ENCODE results near the gene RMI2.
"Not testable (repeated sequence)": the region's sequence is repeated elsewhere in the genome, so short reads cannot be mapped to it uniquely, and the experiment has no call there.

RMI2 gene

DNA sequence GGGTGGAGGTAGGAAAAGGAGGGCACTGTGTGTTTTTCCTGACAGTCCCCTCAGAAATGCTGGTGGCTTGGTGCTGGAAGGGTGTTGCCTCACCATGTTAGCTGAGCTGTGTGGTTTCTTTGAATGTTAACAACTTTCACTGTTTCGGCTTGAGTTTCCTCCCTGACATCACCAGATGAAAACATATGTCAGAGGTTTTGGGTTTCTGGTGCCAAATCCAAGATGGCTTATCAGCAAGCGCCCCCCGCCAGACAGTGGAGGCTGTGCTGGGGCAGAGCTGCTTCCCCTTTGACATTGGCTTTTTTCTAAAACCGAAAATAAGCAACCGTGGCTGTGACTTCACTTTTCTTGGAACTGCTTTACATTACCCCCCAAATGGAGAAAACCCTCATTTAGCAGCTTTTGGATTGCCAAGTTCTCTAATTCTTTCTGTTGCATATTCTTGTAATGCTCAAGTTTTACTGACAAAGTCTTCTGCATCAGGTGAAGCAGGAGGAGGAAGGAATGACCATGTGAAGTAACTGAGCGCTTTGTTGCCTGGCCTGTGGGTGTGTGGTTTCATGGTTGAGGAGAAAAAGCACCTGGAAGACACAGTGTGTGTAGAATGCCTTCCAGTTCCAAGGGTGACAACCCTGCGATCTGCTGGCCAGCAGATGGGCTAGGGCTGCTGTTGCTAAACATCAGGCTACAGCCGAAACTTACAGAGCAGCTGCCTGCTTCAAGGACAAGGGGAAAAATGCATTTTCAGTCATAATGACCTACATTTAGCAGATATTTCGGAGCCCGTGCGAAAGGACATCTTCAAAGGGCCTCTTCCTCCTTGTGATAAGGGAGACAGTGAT, 9.7 kb downstream of the RMI2 start:
- no peak for DNase-seq (ENCODE audit: low spot score)

- DNase-seq (ENCODE audit: low spot score): no peak
These were observed 10.6 kb downstream of the RMI2 start for GRCh38 chr16:11355862-11356261.

- DNase-seq (ENCODE audit: low spot score): peak; percentile 47
These were observed 11.5 kb downstream of the RMI2 start for GRCh38 chr16:11356573-11357331.

DNA sequence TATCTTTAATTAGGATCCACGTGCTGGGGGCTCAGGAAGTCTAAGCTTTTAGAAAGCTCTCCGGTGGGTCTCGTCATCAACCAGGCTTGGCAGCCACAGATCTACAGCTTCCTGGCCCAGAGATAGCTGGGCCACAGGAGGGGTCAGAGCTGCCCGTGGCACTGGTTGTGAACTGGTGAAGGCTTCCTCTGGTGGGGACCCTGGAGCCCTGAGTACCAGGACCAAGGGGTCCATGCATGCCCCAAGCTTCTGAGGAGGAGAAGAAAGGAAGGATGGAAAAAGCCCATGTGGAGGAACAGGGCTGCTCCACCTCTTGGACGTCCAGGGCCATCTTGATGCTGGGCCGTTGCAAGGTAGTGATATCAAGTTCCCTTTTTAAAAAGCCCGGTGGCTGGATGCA, 13.3 kb downstream of the RMI2 start:
- no peak for DNase-seq (ENCODE audit: low spot score)

DNA sequence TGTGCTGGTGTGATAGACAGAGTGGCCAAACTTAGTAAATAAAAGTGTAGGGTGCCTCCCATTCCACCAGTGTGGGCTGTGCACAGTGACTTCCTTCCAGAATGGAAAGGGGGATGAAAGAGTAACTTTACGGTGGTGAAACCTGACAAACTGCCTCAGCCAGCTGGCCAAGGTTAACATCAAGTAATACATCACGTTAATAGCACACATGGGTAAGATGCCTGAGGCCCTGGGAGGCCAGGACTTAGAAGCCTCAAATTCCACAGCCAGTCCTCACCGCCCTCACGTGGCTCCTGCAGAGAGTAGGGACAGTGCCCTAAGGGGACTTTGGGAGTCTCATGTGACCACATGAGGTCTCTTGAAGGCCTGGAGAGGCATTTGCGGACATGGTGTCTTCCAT, 14.1 kb downstream of the RMI2 start:
- DNase-seq (ENCODE audit: low spot score): no peak

DNA sequence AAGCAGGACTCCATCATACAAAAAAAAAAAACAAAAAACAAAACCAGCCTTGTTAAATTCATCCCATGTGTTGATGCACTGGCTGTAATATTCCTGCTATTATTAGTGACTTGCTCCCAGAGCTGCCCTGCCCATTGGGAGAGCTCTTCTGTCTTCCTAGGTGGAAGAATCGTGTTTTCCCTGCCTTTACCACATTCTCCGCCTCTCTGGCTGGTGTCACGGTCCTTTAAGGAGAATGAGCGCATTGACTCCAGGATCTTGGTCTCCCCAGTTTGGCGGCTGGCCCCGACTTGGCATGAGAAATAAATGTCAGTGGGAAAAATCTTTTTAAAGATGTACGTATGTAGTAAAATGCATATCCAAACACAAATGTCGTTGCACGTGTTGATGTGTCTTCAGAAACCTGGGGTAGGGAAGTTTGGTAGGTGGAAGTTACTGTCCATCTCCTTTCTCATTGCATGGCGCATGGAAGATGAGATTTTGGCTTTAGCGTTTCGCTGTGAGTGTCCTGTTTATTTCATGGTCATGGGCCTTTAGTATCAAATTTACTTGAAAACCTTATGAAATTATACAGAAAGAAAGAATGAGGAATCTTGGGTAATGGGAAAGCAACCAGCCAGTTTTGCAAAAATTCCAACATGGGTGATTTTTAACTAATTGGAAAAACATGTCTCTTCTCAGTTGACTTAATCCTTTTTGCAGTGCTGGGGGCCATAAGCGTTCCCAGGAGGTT, 15.5 kb downstream of the RMI2 start:
- no peak for DNase-seq (ENCODE audit: low spot score)

DNA sequence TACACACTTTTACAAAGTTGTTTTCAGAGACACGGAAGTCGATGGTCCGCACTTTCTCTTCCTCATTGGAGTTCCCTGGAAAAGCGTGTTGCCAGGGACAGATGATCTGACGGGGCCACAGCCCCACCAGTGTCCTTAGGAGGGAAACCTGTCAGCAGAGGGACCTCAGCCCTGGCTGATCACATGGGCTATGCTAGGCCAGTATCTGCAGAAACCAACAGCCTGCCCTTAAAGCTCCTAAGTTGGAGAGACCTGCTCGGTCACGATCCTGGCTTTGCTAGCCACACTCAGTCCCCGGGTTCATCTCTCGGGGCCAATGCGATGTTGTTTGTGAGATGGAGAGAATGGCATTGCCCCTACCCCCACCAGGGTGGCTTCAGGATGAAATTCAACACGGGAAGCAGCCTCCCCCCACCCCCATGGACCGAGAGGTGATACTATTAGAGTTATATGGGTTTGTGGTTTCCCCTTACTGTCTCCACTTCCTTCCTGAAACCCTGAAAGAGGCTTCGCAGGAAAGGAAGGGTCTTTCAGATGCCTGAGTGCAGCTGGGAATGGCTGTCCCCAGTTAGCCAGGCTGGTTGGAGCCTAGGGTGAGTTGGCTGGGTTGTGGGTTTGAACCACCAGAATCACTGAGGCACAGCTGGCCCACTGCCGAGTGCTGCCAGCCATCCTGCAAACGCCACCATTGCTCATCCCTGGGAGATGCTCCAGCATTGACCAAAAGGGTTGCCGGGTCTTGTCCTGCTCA, 16.6 kb downstream of the RMI2 start:
- no peak for DNase-seq (ENCODE audit: low spot score)

- DNase-seq (ENCODE audit: low spot score): no peak
These were observed 18.6 kb downstream of the RMI2 start for GRCh38 chr16:11363927-11364258.

DNA sequence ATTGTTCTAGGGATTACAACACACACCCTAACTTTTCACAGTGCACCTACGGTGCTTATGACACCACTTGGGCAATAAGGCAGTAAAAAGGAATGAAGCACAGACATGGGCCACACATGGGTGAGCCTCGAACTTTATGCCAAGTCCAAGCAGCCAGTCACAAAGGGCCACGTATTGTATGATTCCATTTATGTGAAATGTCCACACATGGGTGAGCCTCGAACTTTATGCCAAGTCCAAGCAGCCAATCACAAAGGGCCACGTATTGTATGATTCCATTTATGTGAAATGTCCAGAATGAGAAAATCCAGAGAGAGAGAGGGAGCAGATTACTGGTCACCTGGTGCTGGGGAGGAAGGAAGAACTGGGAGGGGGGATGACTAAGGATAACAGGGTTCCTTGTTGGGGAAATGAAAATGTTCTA, 22.2 kb downstream of the RMI2 start:
- DNase-seq (ENCODE audit: low spot score): no peak

DNA sequence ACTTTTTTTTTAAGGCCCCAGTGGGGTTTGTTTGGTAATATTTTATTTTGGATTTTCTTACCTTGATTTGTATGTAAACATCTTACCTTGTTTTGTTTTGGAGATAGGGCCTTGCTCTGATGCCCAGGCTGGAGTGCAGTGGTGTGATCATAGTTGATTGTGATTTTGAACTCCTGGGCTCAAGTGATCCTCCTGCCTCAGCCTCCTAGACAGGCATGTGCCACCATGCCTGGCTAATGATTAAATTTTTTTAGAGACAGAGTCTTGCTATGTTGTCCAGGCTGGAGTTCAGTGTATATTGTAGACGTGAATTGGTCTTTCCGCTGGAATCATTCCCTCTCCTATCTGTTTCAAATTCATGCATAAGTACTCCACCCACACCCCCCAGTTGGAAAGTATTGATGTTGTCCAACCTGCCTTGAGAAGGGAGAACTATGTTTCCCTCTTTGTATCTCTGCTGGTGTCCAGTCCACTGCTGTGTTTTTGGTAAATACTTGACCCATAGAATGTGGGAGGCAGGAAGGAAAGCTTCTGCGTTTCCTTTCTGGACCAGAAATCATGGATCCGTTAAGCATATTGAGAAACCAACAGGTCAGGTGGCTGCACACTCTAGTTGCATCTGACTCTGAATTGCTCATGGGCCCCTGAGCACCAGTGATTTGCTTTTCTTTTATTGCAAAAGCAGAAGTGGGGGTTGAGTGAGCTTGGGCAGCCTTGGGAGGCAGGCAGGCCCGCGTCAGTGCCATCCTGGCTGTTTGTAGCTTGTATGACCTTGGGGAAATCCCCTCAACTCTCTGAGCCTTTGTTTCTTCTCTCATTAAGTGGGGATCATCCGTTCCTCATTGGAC, 25.0 kb downstream of the RMI2 start:
- no peak for DNase-seq (ENCODE audit: low spot score)

GRCh38 chr16:11370932-11371279, 25.6 kb downstream of the RMI2 start:
- DNase-seq (ENCODE audit: low spot score): not testable (repeated sequence)

GRCh38 chr16:11372073-11372828, 27.0 kb downstream of the RMI2 start:
- DNase-seq (ENCODE audit: low spot score): no peak

DNA sequence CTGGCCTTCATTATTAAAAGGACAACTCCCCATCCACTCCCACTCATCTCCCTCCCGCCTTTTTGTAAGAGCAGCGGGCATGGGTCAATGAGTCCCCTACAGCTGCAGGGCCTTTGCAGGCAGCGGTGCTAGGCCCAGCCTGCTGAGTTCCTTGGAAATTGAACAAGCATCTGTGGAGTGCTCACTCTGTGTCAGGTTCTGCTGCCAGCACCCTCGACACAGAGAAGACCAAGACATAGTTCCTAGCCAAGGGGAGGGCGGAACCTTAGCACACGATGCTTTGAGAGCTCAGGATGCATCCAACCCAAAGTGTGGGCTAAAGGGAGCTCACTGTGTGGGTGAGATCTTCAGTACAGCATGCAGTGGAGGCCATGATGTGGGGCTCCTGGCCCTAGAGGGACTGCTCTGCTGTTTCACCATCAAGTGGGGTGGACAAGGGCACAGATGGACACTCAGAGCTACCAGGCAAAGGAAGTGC, 27.6 kb downstream of the RMI2 start:
- no peak for DNase-seq (ENCODE audit: low spot score)

- DNase-seq (ENCODE audit: low spot score): no peak
These were observed 29.0 kb downstream of the RMI2 start for GRCh38 chr16:11374255-11374654.

GRCh38 chr16:11377154-11377553, 31.9 kb downstream of the RMI2 start:
- DNase-seq (ENCODE audit: low spot score): no peak

- DNase-seq (ENCODE audit: low spot score): not testable (repeated sequence)
These were observed 33.7 kb downstream of the RMI2 start for GRCh38 chr16:11378951-11379350.

DNA sequence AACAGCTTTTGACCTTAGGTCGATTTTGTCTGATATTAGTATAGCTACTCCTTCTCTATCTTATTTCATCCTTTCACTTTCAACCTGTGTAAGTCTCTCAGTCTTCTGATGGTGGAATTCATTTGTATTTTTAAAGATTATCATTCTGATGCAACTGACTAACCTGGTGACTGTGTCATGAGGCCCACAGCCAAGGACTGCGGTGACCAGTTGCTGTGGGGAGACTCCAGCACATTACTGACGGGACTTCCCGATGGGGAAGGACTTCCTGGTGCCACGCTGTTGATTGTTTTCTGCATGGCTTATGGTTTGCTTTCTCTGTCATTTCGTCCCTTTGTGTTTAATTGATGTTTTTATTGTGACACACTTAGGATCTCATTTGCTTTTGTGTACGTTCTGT, 34.2 kb downstream of the RMI2 start:
- no peak for DNase-seq (ENCODE audit: low spot score)

DNA sequence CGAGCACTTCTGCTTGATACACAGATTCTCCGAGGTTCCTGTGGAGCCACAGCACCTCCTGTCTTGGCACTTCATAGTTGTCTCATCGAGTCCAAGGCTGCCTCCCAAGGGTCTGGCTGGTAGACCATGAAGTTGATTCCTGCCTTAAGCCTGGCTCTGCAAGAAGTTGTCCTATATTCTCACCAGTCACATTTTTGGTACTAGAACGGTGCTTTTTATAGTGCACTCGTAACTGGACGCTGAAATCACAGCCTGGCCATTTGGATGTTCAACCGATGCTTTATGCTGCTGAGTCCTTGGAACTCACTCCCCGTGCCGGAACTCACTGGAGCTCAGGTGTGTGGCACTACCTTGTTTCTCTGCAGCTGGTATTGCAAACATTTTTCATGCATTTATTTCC, 35.6 kb downstream of the RMI2 start:
- DNase-seq (ENCODE audit: low spot score): no peak

DNA sequence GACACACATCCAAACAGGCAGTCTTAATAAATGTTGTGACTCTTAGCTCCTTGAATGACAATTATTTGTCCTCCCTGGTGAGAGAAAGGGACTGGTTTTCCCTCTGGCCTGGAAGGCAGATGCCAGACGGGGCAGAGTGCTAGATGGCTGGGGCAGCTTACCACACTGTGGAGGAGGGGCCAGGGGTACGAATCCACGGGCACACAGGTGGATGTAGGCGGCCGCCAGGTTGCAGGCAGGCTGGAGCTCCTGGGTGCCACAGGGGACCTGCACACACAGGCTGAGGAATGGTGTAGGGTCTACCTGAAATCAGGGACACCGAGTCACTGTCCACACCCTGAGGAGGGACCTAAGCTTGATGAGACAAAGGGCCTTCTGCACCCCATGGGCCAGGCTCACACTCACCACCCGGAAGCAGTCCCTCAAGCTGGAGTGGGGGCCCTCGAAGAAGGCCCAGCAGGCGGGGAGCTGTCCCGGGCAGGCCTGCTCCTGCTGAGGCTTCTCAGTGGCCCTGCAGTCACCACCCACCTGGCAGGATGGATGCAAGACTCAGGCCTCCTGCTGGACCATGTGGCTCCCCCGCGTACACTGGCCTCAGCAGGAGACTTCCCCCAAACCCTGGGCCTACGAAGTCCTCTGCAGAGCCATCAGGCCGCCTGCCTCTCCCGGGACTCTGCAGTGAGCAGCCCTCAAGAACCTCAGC, 38.4 kb downstream of the RMI2 start:
- no peak for DNase-seq (ENCODE audit: low spot score)
